A673 (cell line): Measurements from ENCODE around the gene CACNG4.

Experiments used
- EZH2 ChIP-seq: fragments of 200-600 bp; sonication (generic); IDR thresholded peaks from 2 replicates; pipeline ENCODE4 v1.6.1; 2017; ENCODE audit warnings: borderline replicate concordance, low read depth, mild to moderate bottlenecking, mixed read lengths, antibody characterized with exemption, low read length; ENCODE audit not compliant: poor library complexity, severe bottlenecking
- TF ChIP-seq, protein P1 (sequence below): fragments of 300-800, 200-600 bp; sonication (generic); conservative IDR thresholded peaks from 2 replicates; pipeline ENCODE4 v1.5.1; 2017; ENCODE audit warnings: low read depth, mild to moderate bottlenecking, antibody characterized with exemption, low read length, moderate library complexity, mixed read lengths

GRCh38 chr17:67038861-67039365 lies 74.4 kb downstream of the CACNG4 start:
- no peak for TF ChIP-seq EZH2
- TF ChIP-seq, protein P1, sequence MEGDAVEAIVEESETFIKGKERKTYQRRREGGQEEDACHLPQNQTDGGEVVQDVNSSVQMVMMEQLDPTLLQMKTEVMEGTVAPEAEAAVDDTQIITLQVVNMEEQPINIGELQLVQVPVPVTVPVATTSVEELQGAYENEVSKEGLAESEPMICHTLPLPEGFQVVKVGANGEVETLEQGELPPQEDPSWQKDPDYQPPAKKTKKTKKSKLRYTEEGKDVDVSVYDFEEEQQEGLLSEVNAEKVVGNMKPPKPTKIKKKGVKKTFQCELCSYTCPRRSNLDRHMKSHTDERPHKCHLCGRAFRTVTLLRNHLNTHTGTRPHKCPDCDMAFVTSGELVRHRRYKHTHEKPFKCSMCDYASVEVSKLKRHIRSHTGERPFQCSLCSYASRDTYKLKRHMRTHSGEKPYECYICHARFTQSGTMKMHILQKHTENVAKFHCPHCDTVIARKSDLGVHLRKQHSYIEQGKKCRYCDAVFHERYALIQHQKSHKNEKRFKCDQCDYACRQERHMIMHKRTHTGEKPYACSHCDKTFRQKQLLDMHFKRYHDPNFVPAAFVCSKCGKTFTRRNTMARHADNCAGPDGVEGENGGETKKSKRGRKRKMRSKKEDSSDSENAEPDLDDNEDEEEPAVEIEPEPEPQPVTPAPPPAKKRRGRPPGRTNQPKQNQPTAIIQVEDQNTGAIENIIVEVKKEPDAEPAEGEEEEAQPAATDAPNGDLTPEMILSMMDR = no peak
